BE2C (cell line): Measurements from ENCODE around the gene RCE1.

ENCODE experiments used
- DNase-seq: peaks from one replicate; pipeline ENCODE4 v3.0.0-alpha.2; 2020
- H3K27me3 ChIP-seq: fragments of 250-450 bp; sonication (Bioruptor Pico); 2 replicates; pipeline ENCODE4 v1.5.1; 2020; ENCODE audit warnings: mild to moderate bottlenecking
- H3K36me3 ChIP-seq: fragments of 250-450 bp; sonication (Bioruptor Pico); 2 replicates; pipeline ENCODE4 v1.5.1; 2020; ENCODE audit warnings: mild to moderate bottlenecking
- H3K4me1 ChIP-seq: fragments of 250-450 bp; sonication (Bioruptor Pico); 2 replicates; pipeline ENCODE4 v1.5.1; 2020
- H3K4me3 ChIP-seq: 2 replicates; pipeline ENCODE4 v1.5.1; 2011; ENCODE audit warnings: low read depth, low read length
- H3K9me3 ChIP-seq: fragments of 250-450 bp; sonication (Bioruptor Pico); 2 replicates; pipeline ENCODE4 v1.5.1; 2020
- CTCF ChIP-seq: IDR thresholded peaks from 2 replicates; pipeline ENCODE4 v1.5.1; 2012; ENCODE audit warnings: mild to moderate bottlenecking, low read depth, low read length

The RCE1 gene

GRCh38 chr11:66834943-66835342 is 8.3 kb upstream of the RCE1 start:
- H3K9me3 ChIP-seq: no peaks in the 10 kb centered on the region
- no peak for TF ChIP-seq CTCF
- H3K4me1 ChIP-seq: no peaks in the 10 kb centered on the region
- no peak for DNase-seq
- no peaks in the 10 kb centered on the region for H3K27me3 ChIP-seq
- H3K36me3 ChIP-seq: no peaks in the 10 kb centered on the region
- no peak overlapping the region for H3K4me3 ChIP-seq

DNA sequence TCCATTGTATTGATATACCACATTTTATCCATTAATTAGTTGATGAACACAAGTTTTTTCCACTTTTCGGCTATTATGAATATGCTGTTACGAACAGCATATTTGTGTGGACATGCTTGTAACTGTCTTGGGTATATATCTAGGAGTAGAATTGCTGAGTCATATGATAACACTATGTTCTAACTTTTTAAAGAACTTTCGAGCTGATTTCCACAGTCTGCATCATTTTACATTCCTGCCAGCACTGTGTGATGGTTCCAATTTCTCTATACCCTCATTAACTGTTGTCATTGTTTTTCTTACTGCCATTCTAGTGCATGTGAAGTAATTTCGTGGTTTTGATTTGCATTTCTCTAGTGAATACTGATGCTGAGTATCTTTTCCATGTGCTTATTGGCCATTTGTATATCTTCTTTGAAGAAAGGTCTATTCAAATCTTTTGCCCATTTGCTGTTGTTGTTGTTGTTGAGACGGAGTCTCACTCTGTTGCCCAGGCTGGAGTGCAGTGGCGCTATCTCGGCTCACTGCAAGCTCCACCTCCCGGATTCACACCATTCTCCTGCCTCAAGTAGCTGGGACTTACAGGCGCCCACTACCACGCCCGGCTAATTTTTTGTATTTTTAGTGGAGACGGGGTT is 7.4 kb upstream of the RCE1 start:
- Histone ChIP-seq H3K4me3 (no peak overlapping the region), H3K9me3 (no peaks in the 10 kb centered on the region), H3K36me3 (no peaks in the 10 kb centered on the region), H3K27me3 (no peaks in the 10 kb centered on the region), H3K4me1 (no peaks in the 10 kb centered on the region)
- DNase-seq: no peak
- TF ChIP-seq CTCF: no peak

GRCh38 chr11:66840317-66841091 is 2.7 kb upstream of the RCE1 start:
- Histone ChIP-seq H3K9me3 (no peaks in the 10 kb centered on the region), H3K4me1 (no peaks in the 10 kb centered on the region; the same call in 1 of the 2 replicates), H3K27me3 (no peaks in the 10 kb centered on the region), H3K4me3 (no peak overlapping the region), H3K36me3 (peaks cover 5% of the 10 kb centered on the region)
- no peak for TF ChIP-seq CTCF
- DNase-seq: no peak

GRCh38 chr11:66841861-66842260 is 1.4 kb upstream of the RCE1 start:
- Histone ChIP-seq H3K36me3 (peaks cover 16% of the 10 kb centered on the region), H3K9me3 (no peaks in the 10 kb centered on the region), H3K27me3 (no peaks in the 10 kb centered on the region), H3K4me1 (no peaks in the 10 kb centered on the region; the same call in 1 of the 2 replicates), H3K4me3 (peak overlapping the region; percentile 82)
- no peak for TF ChIP-seq CTCF
- no peak for DNase-seq

DNA sequence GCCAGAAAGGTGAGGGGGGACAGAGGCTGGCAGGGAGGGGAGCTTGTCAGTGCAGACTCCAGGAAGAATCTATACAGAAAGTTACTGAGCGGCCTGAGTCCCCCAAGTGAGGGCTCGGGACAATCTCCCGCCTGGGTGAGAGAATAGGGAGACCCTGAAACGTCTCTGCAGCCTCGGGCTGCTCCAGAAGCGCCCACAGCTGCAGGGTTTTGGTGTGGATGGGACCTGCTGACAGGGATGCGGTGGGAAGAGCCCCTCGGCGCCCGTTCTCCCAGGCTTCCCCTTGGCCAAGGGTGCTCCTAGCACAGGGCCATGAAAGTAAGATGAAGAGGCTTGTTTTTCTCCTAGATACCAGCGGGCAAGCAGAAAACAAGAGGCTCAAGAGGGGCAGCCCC is 743 bp upstream of the RCE1 start:
- H3K36me3 ChIP-seq: peaks cover 18% of the 10 kb centered on the region
- H3K27me3 ChIP-seq: no peaks in the 10 kb centered on the region
- no peak for TF ChIP-seq CTCF
- H3K4me1 ChIP-seq: no peaks in the 10 kb centered on the region; the same call in 1 of the 2 replicates
- H3K9me3 ChIP-seq: no peaks in the 10 kb centered on the region
- H3K4me3 ChIP-seq: peak overlapping the region; percentile 82
- DNase-seq: no peak

- no peaks in the 10 kb centered on the region; the same call in 1 of the 2 replicates for H3K4me1 ChIP-seq
- no peaks in the 10 kb centered on the region for H3K27me3 ChIP-seq
- peak overlapping the region; percentile 82 for H3K4me3 ChIP-seq
- peaks cover 29% of the 10 kb centered on the region for H3K36me3 ChIP-seq
- TF ChIP-seq CTCF: no peak
- H3K9me3 ChIP-seq: no peaks in the 10 kb centered on the region
- no peak for DNase-seq
Observed at GRCh38 chr11:66843776-66844495, 695 bp downstream of the RCE1 start.
